Common myeloid progenitor, CD34-positive (primary cell): ENCODE results near the gene LCE3B.

Experiments used
- CTCF ChIA-PET: fragments of 350-600 bp; sonication (Branson Sonifier 250); formaldehyde crosslinking; loops from one replicate; lab custom pipeline; 2021; ENCODE audit warnings: antibody characterized with exemption; lab: Charles Lee
- POLR2A ChIA-PET: fragments of 350-600 bp; sonication (Branson Sonifier 250); formaldehyde crosslinking; loops from one replicate; lab custom pipeline; 2021; ENCODE audit warnings: antibody characterized with exemption; lab: Charles Lee
- DNase-seq, 3 donors: peaks; one replicate each; pipeline versions ENCODE4 v3.0.0 to v3.0.0-alpha.2; 2013
- H3K27ac ChIP-seq, 2 experiments: 1 replicate in 1 of 2; 2 replicates in 1 of 2; pipeline ENCODE4 v1.7.0; 2013; ENCODE audit warnings: inconsistent platforms in 2 of 2, low read length in 2 of 2, mild to moderate bottlenecking in 2 of 2, low read depth in 1 of 2, moderate library complexity in 1 of 2; ENCODE audit not compliant: severe bottlenecking in 2 of 2, insufficient read depth in 1 of 2, poor library complexity in 1 of 2
- H3K27me3 ChIP-seq, 5 experiments: replicated peaks in 2 of 5; 1 replicate in 3 of 5; 2 replicates in 2 of 5; pipeline versions ENCODE4 v1.6.1 to v1.7.0; 2013; ENCODE audit warnings: low read length in 4 of 5, mild to moderate bottlenecking in 2 of 5, moderate library complexity in 2 of 5, inconsistent platforms in 1 of 5; ENCODE audit not compliant: insufficient read depth in 5 of 5, control insufficient read depth in 4 of 5
- H3K36me3 ChIP-seq, 4 experiments: 1 replicate in 2 of 4; 2 replicates in 2 of 4; pipeline versions ENCODE4 v1.6.1 to v1.7.0; 2013; ENCODE audit warnings: low read length in 3 of 4, control low read depth in 1 of 4, mild to moderate bottlenecking in 1 of 4; ENCODE audit not compliant: control insufficient read depth in 4 of 4, insufficient read depth in 4 of 4
- H3K4me1 ChIP-seq, 4 experiments: 1 replicate in 3 of 4; 2 replicates in 1 of 4; pipeline versions ENCODE4 v1.6.1 to v1.7.1; 2013; ENCODE audit warnings: low read length in 3 of 4, mild to moderate bottlenecking in 3 of 4, control low read depth in 1 of 4, inconsistent platforms in 1 of 4, moderate library complexity in 1 of 4; ENCODE audit not compliant: control insufficient read depth in 4 of 4, insufficient read depth in 4 of 4; ENCODE audit errors: control extremely low read depth in 1 of 4
- H3K4me3 ChIP-seq, 7 experiments: 1 replicate in 4 of 7; 2 replicates in 3 of 7; pipeline versions ENCODE4 v1.5.1 to v1.7.0; 2013; ENCODE audit warnings: mild to moderate bottlenecking in 7 of 7, low read length in 6 of 7, moderate library complexity in 6 of 7, inconsistent platforms in 2 of 7, low read depth in 2 of 7, control low read depth in 1 of 7; ENCODE audit not compliant: insufficient read depth in 4 of 7, control insufficient read depth in 1 of 7; ENCODE audit errors: extremely low read depth in 1 of 7
- H3K9me3 ChIP-seq, 5 experiments: 1 replicate in 4 of 5; 2 replicates in 1 of 5; pipeline versions ENCODE4 v1.6.1 to v1.7.1; 2013; ENCODE audit warnings: low read length in 4 of 5, mild to moderate bottlenecking in 2 of 5, inconsistent platforms in 1 of 5, low read depth in 1 of 5, moderate library complexity in 1 of 5; ENCODE audit not compliant: control insufficient read depth in 4 of 5, insufficient read depth in 2 of 5; ENCODE audit errors: control extremely low read depth in 1 of 5
- WGBS: methylation state at CpG from one replicate; pipeline ENCODE4 v1.1.5; 2013; ENCODE audit not compliant: insufficient coverage; 5-methylcytosine and 5-hydroxymethylcytosine counted together

Gene LCE3B

DNA sequence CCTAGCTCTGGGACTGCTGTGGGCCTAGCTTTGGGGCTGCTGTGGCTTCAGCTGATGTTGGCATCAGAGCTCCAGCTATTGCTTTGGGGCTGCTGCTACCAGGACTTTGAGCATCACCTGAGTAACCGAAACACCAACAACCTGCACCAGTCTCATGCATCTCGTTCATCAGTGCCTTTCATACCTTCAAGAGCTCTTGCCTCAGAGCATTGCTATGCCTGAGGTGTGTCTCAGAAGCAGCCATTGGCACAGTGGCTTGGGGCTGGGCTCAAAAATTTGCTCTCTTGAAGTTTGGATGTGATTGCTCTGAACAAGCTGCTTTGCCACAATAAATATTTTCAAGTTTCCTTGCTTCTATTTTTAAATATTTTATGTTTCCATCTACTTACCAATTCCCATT is 42.8 kb downstream of the LCE3B start:
- Histone ChIP-seq H3K4me3 (no peak overlapping the region), H3K36me3 (no peaks in the 10 kb centered on the region), H3K27ac (no peak overlapping the region), H3K27me3 (peaks cover 0 to 9% (median 2%) of the 10 kb centered on the region in 5 experiments), H3K4me1 (no peaks in the 10 kb centered on the region), H3K9me3 (no peaks in the 10 kb centered on the region)
- DNase-seq = no peak
- CTCF ChIA-PET = no interaction called here
- POLR2A ChIA-PET = no interaction called here
- WGBS = 100% methylated on average over 1 of the region's 2 CpGs

DNA sequence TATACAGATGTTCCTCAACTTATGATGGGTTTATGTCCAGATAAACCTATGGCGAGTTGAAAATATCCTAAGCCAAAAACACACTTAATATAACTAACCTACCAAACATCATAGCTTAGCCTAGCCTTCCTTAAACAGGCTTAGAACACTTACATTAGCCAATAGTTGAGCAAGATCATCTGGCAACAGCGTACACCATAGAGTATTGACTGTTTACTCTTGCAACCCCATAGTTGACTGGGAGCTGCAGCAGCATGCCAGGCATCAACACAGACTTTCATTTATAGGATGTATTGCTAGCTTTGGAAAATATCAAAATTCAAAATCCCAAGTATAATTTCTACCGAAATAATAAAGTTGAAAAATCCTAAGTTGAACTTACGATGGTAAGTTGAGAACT is 44.1 kb downstream of the LCE3B start:
- ChIA-PET CTCF (no interaction called here), POLR2A (no interaction called here)
- no peak for DNase-seq
- H3K27ac ChIP-seq = no peak overlapping the region
- no peaks in the 10 kb centered on the region for H3K36me3 ChIP-seq
- no CpG with 5 or more reads among the region's 4 CpGs for WGBS
- H3K4me3 ChIP-seq = no peak overlapping the region
- H3K9me3 ChIP-seq = no peaks in the 10 kb centered on the region
- no peaks in the 10 kb centered on the region for H3K4me1 ChIP-seq
- H3K27me3 ChIP-seq = peaks cover 0 to 2% (median 0%) of the 10 kb centered on the region in 5 experiments

- 100% methylated on average over 2 of the region's 3 CpGs for WGBS
- Histone ChIP-seq H3K4me3 (no peak overlapping the region), H3K4me1 (no peaks in the 10 kb centered on the region), H3K9me3 (no peaks in the 10 kb centered on the region), H3K27me3 (peaks cover 0 to 9% (median 4%) of the 10 kb centered on the region in 5 experiments), H3K27ac (no peak overlapping the region), H3K36me3 (no peaks in the 10 kb centered on the region)
- no peak for DNase-seq
- POLR2A ChIA-PET = no interaction called here
- CTCF ChIA-PET = no interaction called here
Observed at GRCh38 chr1:152658649-152659048, 45.0 kb downstream of the LCE3B start.

GRCh38 chr1:152663098-152663497 is 49.5 kb downstream of the LCE3B start, which contains the start of gene LCE2D:
LCE2D (plus strand) TSS chr1:152663380; CDS start chr1:152664106, 726 bp downstream.
- H3K36me3 ChIP-seq = no peaks in the 10 kb centered on the region
- ChIA-PET CTCF (no interaction called here), POLR2A (no interaction called here)
- DNase-seq = no peak
- no peaks in the 10 kb centered on the region for H3K4me1 ChIP-seq
- no peak within 1 kb of the TSS for H3K4me3 ChIP-seq
- no peaks in the 10 kb centered on the region for H3K9me3 ChIP-seq
- H3K27ac ChIP-seq = no peak within 1 kb of the TSS
- 81% methylated on average over 2 of the region's 3 CpGs for WGBS
- peaks cover 0 to 12% (median 4%) of the 10 kb centered on the region in 5 experiments for H3K27me3 ChIP-seq
